Subcutaneous adipose tissue (tissue), 4 donors: ENCODE data around the gene VPS39. TPM values are rescaled to one million over a fixed set of nuclear protein-coding genes. Genes with fewer than 3 reads are reported as not detected.

Experiments
- CTCF ChIP-seq: fragments of 450-650 bp; IDR thresholded peaks from one replicate; pipeline ENCODE4 v1.5.1; 2016; ENCODE audit warnings: low read depth, mild to moderate bottlenecking, control low read depth, antibody characterized with exemption, moderate library complexity
- total RNA-seq, 4 donors: library from RNA; depleted of rRNA; stranded (reverse); fragments of >200 nt; gene quantifications; one replicate each; pipeline ENCODE4 v1.1.0, GENCODE V29; 2016

The VPS39 gene
- total RNA-seq, 4 donors from 2014 or later: 91.3 to 168 (median 147) TPM

GRCh38 chr15:42133886-42134502 lies 74.1 kb downstream of the VPS39 start:
- no peak for TF ChIP-seq CTCF

GRCh38 chr15:42133356-42133755 lies 74.7 kb downstream of the VPS39 start:
- TF ChIP-seq CTCF: no peak

GRCh38 chr15:42131826-42132806 lies 76.0 kb downstream of the VPS39 start:
- TF ChIP-seq CTCF: no peak

GRCh38 chr15:42131006-42131405 lies 77.1 kb downstream of the VPS39 start:
- TF ChIP-seq CTCF: no peak

GRCh38 chr15:42130246-42130986 lies 77.7 kb downstream of the VPS39 start:
- TF ChIP-seq CTCF: no peak

GRCh38 chr15:42129364-42129763 lies 78.7 kb downstream of the VPS39 start:
- no peak for TF ChIP-seq CTCF

GRCh38 chr15:42128476-42128875 lies 79.6 kb downstream of the VPS39 start:
- no peak for TF ChIP-seq CTCF
